Fibroblast of lung (primary cell): ENCODE measurements around the gene ANO4.

ENCODE experiments used
- CTCF ChIP-seq, 2 donors: IDR thresholded peaks in 1 of 2; conservative IDR thresholded peaks in 1 of 2; 1 replicate in 1 of 2; 2 replicates in 1 of 2; pipeline ENCODE4 v1.5.1; 2011 to 2012; ENCODE audit warnings: low read length in 2 of 2, control low read depth in 1 of 2, inconsistent platforms in 1 of 2, low read depth in 1 of 2, mild to moderate bottlenecking in 1 of 2
- EZH2 ChIP-seq: IDR thresholded peaks from 2 replicates; pipeline ENCODE4 v1.5.1; 2012; ENCODE audit warnings: low read length, control low read depth, mild to moderate bottlenecking; ENCODE audit errors: missing control alignments

GRCh38 chr12:100953217-100953616 is 158.6 kb downstream of the ANO4 start:
- TF ChIP-seq EZH2 (no peak), CTCF (conservative IDR thresholded peaks at IDR 0.05 in 1 of 2, IDR thresholded peaks at IDR 0.05 in 1 of 2; ENCODE audit: low read depth in 1 of 2, low read length in 2 of 2) (no peak)
